ENCODE results near the gene ZNF862.
A peak's percentile ranks its signal among the peaks of the same experiment; 100 is the strongest.

ZNF862 gene

DNA sequence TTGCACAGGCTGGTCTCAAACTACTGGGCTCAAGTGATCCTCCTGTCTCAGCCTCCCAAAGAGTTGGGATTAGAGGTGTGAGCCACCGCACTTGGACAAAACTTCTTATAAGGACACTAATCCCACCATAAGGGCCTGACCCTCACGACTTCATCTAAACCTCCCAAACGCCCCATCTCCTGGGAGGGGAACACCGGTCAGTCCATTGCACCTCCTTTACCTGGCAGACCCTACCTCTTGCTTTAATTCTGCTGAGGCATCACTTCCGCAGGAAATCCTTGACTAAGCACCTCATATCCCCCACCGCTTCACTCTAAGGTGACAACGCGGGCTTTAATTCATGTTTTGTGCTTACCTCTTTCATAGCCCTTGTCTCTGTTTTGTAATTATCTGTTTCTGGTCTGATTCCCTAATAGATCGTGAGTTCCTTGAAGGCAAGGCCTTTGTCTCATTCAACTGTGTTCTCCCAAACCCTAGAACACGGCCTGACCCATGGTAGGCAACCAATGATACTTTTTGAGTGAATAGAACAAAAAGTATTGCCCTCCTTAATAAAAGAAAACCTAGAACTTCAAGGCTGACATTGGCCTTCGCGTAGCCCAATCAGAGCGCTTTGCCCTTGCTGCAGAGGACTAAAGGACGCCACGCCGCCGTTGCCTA, 481 bp upstream of the ZNF862 start:
- TF ChIP-seq, protein P1, sequence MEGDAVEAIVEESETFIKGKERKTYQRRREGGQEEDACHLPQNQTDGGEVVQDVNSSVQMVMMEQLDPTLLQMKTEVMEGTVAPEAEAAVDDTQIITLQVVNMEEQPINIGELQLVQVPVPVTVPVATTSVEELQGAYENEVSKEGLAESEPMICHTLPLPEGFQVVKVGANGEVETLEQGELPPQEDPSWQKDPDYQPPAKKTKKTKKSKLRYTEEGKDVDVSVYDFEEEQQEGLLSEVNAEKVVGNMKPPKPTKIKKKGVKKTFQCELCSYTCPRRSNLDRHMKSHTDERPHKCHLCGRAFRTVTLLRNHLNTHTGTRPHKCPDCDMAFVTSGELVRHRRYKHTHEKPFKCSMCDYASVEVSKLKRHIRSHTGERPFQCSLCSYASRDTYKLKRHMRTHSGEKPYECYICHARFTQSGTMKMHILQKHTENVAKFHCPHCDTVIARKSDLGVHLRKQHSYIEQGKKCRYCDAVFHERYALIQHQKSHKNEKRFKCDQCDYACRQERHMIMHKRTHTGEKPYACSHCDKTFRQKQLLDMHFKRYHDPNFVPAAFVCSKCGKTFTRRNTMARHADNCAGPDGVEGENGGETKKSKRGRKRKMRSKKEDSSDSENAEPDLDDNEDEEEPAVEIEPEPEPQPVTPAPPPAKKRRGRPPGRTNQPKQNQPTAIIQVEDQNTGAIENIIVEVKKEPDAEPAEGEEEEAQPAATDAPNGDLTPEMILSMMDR (IDR thresholded peaks at IDR 0.05), result no peak
- intact Hi-C loops (cut with DNase I; ENCODE audit: low total_unique reads), result loop anchor here (2.0 to 5.0 kb wide), 2 partner anchors 35 to 67 kb away; partner anchors contain the start of gene ATP6V0E2
- H3K27me3 ChIP-seq, result no peaks in the 10 kb centered on the region
- H3K27ac ChIP-seq, result peak overlapping the region in 1 of 2 donors; percentile 22
- H3K4me1 ChIP-seq, result peaks cover 0 to 14% (median 11%) of the 10 kb centered on the region in 4 donors
- H3K9me3 ChIP-seq, result no peaks in the 10 kb centered on the region
- H3K4me3 ChIP-seq, result peak overlapping the region; percentile 83 to 91
- no peak for DNase-seq
- no peaks in the 10 kb centered on the region for H3K36me3 ChIP-seq

DNA sequence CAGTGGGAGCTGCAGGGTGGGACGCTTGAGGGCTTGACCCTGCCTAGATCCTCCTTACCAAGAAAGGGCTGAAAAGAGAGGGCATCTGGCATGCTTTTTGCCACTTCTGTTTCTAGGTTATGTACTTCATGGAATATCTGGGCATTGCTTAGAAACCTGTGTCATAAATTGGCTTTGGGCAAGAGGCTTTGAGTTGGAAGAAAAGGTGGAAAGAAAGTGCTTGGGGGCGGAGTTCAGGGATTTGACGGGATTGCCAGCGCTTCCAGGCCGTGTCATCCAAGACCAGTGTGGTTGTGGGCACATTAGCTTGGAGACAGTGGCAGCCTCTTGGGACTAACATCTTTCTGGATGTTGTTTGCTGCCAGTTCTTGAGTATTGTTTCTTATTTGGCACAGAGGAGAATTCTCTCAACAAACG, 825 bp downstream of the ZNF862 start:
- intact Hi-C loops (cut with DNase I; ENCODE audit: low total_unique reads), result loop anchor here (2.0 to 5.0 kb wide), 2 partner anchors 33 to 68 kb away; partner anchors contain the start of gene ATP6V0E2
- no peaks in the 10 kb centered on the region for H3K36me3 ChIP-seq
- peak overlapping the region; percentile 83 to 91 for H3K4me3 ChIP-seq
- H3K27me3 ChIP-seq, result no peaks in the 10 kb centered on the region
- TF ChIP-seq, protein P1 (IDR thresholded peaks at IDR 0.05), result no peak
- no peaks in the 10 kb centered on the region for H3K9me3 ChIP-seq
- no peak for DNase-seq
- H3K27ac ChIP-seq, result peak overlapping the region; percentile 83 to 91
- peaks cover 0 to 14% (median 11%) of the 10 kb centered on the region in 4 donors for H3K4me1 ChIP-seq

DNA sequence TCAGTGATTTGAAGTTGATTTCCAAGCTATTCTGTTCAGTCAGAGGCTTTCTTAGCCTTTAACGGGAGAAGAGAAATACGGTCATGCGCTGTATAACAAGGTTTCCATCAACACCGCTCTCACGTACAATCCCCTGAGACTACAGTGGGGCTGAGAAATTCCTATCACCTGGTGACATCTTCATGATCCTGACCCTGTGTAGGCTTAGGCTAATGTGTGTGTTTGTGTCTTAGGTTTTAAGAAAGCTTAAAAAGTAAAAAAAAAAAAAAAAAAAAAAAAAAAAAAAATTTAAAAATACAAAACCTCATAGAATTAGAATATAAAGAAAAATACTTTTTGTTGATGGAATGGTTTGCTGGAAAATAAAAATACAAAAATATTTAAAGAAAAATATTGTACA, 1.8 kb downstream of the ZNF862 start:
- Histone ChIP-seq H3K4me1 (peaks cover 0 to 14% (median 11%) of the 10 kb centered on the region in 4 donors), H3K36me3 (peaks cover 0 to 3% (median 0%) of the 10 kb centered on the region in 3 donors), H3K4me3 (no peak overlapping the region), H3K27me3 (no peaks in the 10 kb centered on the region), H3K9me3 (no peaks in the 10 kb centered on the region), H3K27ac (no peak overlapping the region)
- intact Hi-C loops (cut with DNase I; ENCODE audit: low total_unique reads), result loop anchor here (2.0 to 5.0 kb wide), 2 partner anchors 32 to 69 kb away; partner anchors contain the start of gene ATP6V0E2
- TF ChIP-seq, protein P1 (IDR thresholded peaks at IDR 0.05), result no peak
- no peak for DNase-seq

DNA sequence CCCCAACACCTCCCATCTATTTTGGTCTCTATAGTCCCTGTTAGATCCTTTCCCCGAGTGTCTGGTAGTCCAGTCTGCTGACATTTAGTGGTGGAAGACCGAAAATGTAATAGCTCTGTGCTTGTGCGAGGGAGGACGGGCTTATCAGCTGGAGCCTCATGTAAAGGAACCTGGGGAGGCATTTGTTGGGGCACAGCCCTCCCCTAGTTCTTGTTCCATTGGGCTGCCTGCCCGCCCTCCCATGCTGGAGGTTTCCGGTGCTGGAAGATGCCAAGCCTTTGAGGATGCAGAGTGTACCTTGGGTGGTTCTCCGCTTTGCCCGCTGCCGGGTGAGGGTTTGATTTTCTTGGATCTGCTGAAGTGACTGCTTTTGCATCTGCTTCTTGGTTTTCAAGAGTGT, 5.4 kb downstream of the ZNF862 start:
- H3K4me1 ChIP-seq, result peaks cover 0 to 11% (median 10%) of the 10 kb centered on the region in 4 donors
- H3K9me3 ChIP-seq, result no peaks in the 10 kb centered on the region
- no peak for DNase-seq
- TF ChIP-seq, protein P1 (IDR thresholded peaks at IDR 0.05), result no peak
- no peak overlapping the region for H3K27ac ChIP-seq
- H3K4me3 ChIP-seq, result no peak overlapping the region
- H3K36me3 ChIP-seq, result peaks cover 9 to 31% (median 19%) of the 10 kb centered on the region in 3 donors
- no peaks in the 10 kb centered on the region for H3K27me3 ChIP-seq
- intact Hi-C loops (cut with DNase I; ENCODE audit: low total_unique reads), result no loop called here

DNA sequence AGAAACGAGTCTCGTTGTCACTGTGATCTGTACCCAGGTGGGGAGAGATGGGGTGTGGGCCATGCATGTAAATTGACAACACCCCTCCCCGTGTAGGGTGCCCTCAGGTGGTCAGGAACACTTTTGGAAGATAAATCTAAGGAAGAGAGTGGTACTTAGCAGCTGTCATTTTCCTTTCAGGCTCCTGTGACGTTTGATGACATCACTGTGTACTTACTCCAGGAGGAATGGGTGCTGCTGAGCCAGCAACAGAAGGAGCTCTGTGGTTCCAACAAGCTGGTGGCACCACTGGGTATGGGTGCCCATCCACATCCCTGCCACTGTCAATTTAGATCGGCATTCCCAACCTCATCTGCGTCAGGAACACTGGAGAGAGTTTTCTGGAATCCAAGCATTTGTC, 6.3 kb downstream of the ZNF862 start:
- intact Hi-C loops (cut with DNase I; ENCODE audit: low total_unique reads), result no loop called here
- Histone ChIP-seq H3K36me3 (peaks cover 9 to 39% (median 19%) of the 10 kb centered on the region in 3 donors), H3K9me3 (no peaks in the 10 kb centered on the region), H3K4me3 (no peak overlapping the region), H3K4me1 (peaks cover 0 to 4% (median 3%) of the 10 kb centered on the region in 4 donors), H3K27me3 (no peaks in the 10 kb centered on the region), H3K27ac (no peak overlapping the region)
- no peak for DNase-seq
- TF ChIP-seq, protein P1 (IDR thresholded peaks at IDR 0.05), result no peak

Data from tibial artery (tissue), 4 donors.